ENCODE measurements around the gene MEIOSIN. TPM values are rescaled to one million over a fixed set of nuclear protein-coding genes. Genes with fewer than 3 reads are reported as not detected.
A peak's percentile ranks its signal among the peaks of the same experiment; 100 is the strongest.

MEIOSIN gene
- total and polyA plus RNA-seq, 2 donors (not counting 1 experiment from before 2014, with no cell fraction given) = not detected

GRCh38 chr19:45793178-45793564 lies 59.9 kb downstream of the MEIOSIN start:
- Histone ChIP-seq H4K20me1 (ENCODE audit: control insufficient read depth, insufficient read depth, low read length, poor library complexity, severe bottlenecking) (peaks cover 30% of the 10 kb centered on the region), H3K4me2 (replicated peaks; ENCODE audit: low read depth, low read length, poor library complexity, severe bottlenecking) (peak overlapping the region; percentile 95), H3K27me3 (replicated peaks in 1 of 4; ENCODE audit: control extremely low read depth in 1 of 4, control insufficient read depth in 3 of 4, insufficient read depth in 4 of 4, low read length in 3 of 4) (no peaks in the 10 kb centered on the region), H3K4me1 (ENCODE audit: control insufficient read depth in 2 of 2, insufficient read depth in 2 of 2, low read length in 2 of 2) (peaks cover 24 to 29% of the 10 kb centered on the region in 2 donors), H3K9ac (ENCODE audit: low read length) (peak overlapping the region; percentile 26), H3K79me2 (ENCODE audit: control insufficient read depth, insufficient read depth, low read length) (peaks cover 28% of the 10 kb centered on the region), H3K4me3 (ENCODE audit: control extremely low read depth in 1 of 5, extremely low read depth in 1 of 5, insufficient read depth in 1 of 5, low read depth in 2 of 5, low read length in 4 of 5) (peak overlapping the region in 4 of 5 experiments; percentile 5 to 73 (median 52)), H3K9me3 (ENCODE audit: control extremely low read depth in 1 of 3, control insufficient read depth in 2 of 3, insufficient read depth in 1 of 3, low read length in 2 of 3) (no peaks in the 10 kb centered on the region), H2AFZ (ENCODE audit: insufficient read depth, low read depth, low read length, poor library complexity, severe bottlenecking) (no peak overlapping the region), H3K36me3 (replicated peaks in 1 of 2; ENCODE audit: control extremely low read depth in 1 of 2, control insufficient read depth in 1 of 2, extremely low read depth in 1 of 2, insufficient read depth in 2 of 2, low read length in 1 of 2) (peaks cover 0 to 13% of the 10 kb centered on the region in 2 experiments), H3K27ac (ENCODE audit: low read length in 2 of 2) (peak overlapping the region; percentile 22 to 76)
- 38% methylated on average over 3 of the region's 3 CpGs for WGBS (ENCODE audit: insufficient coverage)
- Mint-ChIP-seq H3K27me3 (peaks cover 8% of the 10 kb centered on the region), H3K27ac (peak overlapping the region; percentile 92), H3K9me3 (ENCODE audit: insufficient read depth) (no peaks in the 10 kb centered on the region), H3K4me1 (peaks cover 30% of the 10 kb centered on the region), H3K4me3 (peak overlapping the region; percentile 93)
- CTCF ChIA-PET = interaction anchor here (1.0 to 2.0 kb wide), 6 partner anchors 9 to 100 kb away, joined by 3 to 9 read pairs (median 8); partner anchors contain the start of genes QPCTL and SIX5
- ATAC-seq (ENCODE audit: low read depth) (no peak), DNase-seq (no peak)
- POLR2A ChIA-PET = interaction anchor here (1.0 to 1.7 kb wide), 2 partner anchors 23 to 101 kb away, joined by 4 to 18 read pairs; partner anchors contain the start of genes QPCTL, SIX5 and SNRPD2
- no peak for TF ChIP-seq CTCF (IDR thresholded peaks at IDR 0.05)
- intact Hi-C loops (cut with micrococcal nuclease) = loop anchor here (1.0 to 10.0 kb wide), 8 partner anchors 14 to 286 kb away; partner anchors contain the start of genes CCDC61, FBXO46, OPA3 and SIX5

- Histone ChIP-seq H3K36me3 (replicated peaks in 1 of 2; ENCODE audit: control extremely low read depth in 1 of 2, control insufficient read depth in 1 of 2, extremely low read depth in 1 of 2, insufficient read depth in 2 of 2, low read length in 1 of 2) (peaks cover 0 to 6% of the 10 kb centered on the region in 2 experiments), H3K27ac (ENCODE audit: low read length in 2 of 2) (no peak overlapping the region), H3K79me2 (ENCODE audit: control insufficient read depth, insufficient read depth, low read length) (peaks cover 24% of the 10 kb centered on the region), H3K4me3 (ENCODE audit: control extremely low read depth in 1 of 5, extremely low read depth in 1 of 5, insufficient read depth in 1 of 5, low read depth in 2 of 5, low read length in 4 of 5) (no peak overlapping the region), H4K20me1 (ENCODE audit: control insufficient read depth, insufficient read depth, low read length, poor library complexity, severe bottlenecking) (peaks cover 23% of the 10 kb centered on the region), H3K9me3 (ENCODE audit: control extremely low read depth in 1 of 3, control insufficient read depth in 2 of 3, insufficient read depth in 1 of 3, low read length in 2 of 3) (no peaks in the 10 kb centered on the region), H3K4me2 (replicated peaks; ENCODE audit: low read depth, low read length, poor library complexity, severe bottlenecking) (no peak overlapping the region), H2AFZ (ENCODE audit: insufficient read depth, low read depth, low read length, poor library complexity, severe bottlenecking) (no peak overlapping the region), H3K4me1 (ENCODE audit: control insufficient read depth in 2 of 2, insufficient read depth in 2 of 2, low read length in 2 of 2) (peaks cover 24 to 31% of the 10 kb centered on the region in 2 donors), H3K9ac (ENCODE audit: low read length) (no peak overlapping the region), H3K27me3 (replicated peaks in 1 of 4; ENCODE audit: control extremely low read depth in 1 of 4, control insufficient read depth in 3 of 4, insufficient read depth in 4 of 4, low read length in 3 of 4) (no peaks in the 10 kb centered on the region)
- Mint-ChIP-seq H3K9me3 (ENCODE audit: insufficient read depth) (no peaks in the 10 kb centered on the region), H3K27me3 (peaks cover 8% of the 10 kb centered on the region), H3K4me1 (peaks cover 32% of the 10 kb centered on the region), H3K27ac (peak overlapping the region; percentile 61), H3K4me3 (peak overlapping the region; percentile 67)
- POLR2A ChIA-PET = interaction anchor here (0.6 kb wide), 1 partner anchor 24 kb away, joined by 4 read pairs; no protein-coding TSS in a partner anchor
- TF ChIP-seq EZH2 (IDR thresholded peaks at IDR 0.05; ENCODE audit: borderline replicate concordance, insufficient read depth, low read depth, low read length, poor library complexity, severe bottlenecking) (no peak), CTCF (IDR thresholded peaks at IDR 0.05) (no peak)
- ATAC-seq (ENCODE audit: low read depth) (no peak), DNase-seq (no peak)
- 39% methylated on average over 5 of the region's 6 CpGs for WGBS (ENCODE audit: insufficient coverage)
- CTCF ChIA-PET = interaction anchor here (2.0 kb wide), 1 partner anchor 24 kb away, joined by 8 read pairs; no protein-coding TSS in a partner anchor
- intact Hi-C loops (cut with micrococcal nuclease) = loop anchor here (1.0 to 10.0 kb wide), 8 partner anchors 15 to 287 kb away; partner anchors contain the start of genes CCDC61, FBXO46, OPA3 and SIX5
These were observed 60.6 kb downstream of the MEIOSIN start for GRCh38 chr19:45793876-45794275.

All from B cell (primary cell).